Naive thymus-derived CD4-positive, alpha-beta T cell (primary cell): ENCODE results near the gene CCNG2. TPM values are rescaled to one million over a fixed set of nuclear protein-coding genes. Genes with fewer than 3 reads are reported as not detected.
A peak's percentile ranks its signal among the peaks of the same experiment; 100 is the strongest.

ENCODE experiments used
- ATAC-seq: fragments of 150-1000 bp; cut with Tn5 transposase; 2 replicates; pipeline ENCODE4 v1.10.0; 2021; ENCODE audit warnings: mild to moderate bottlenecking, moderate library complexity
- CTCF ChIA-PET: fragments of 350-600 bp; sonication (Branson Sonifier 250); formaldehyde crosslinking; loops from one replicate; lab custom pipeline; 2021; ENCODE audit warnings: antibody characterized with exemption; lab: Charles Lee
- POLR2A ChIA-PET: fragments of 350-600 bp; sonication (Branson Sonifier 250); formaldehyde crosslinking; loops from one replicate; lab custom pipeline; 2021; ENCODE audit warnings: antibody characterized with exemption, inconsistent platforms; lab: Charles Lee
- DNase-seq, 9 donors: peaks; one replicate each; pipeline versions ENCODE4 v3.0.0 to v3.0.0-alpha.2; 2020 to 2022; ENCODE audit warnings: mixed read lengths in 1 of 9
- H3K27ac ChIP-seq: one replicate; pipeline ENCODE4 v1.7.0; 2013; ENCODE audit warnings: mild to moderate bottlenecking, low read depth, low read length, moderate library complexity
- H3K27me3 ChIP-seq, 2 donors: one replicate each; pipeline ENCODE4 v1.7.0; 2013; ENCODE audit warnings: low read length in 2 of 2, mild to moderate bottlenecking in 2 of 2, moderate library complexity in 2 of 2; ENCODE audit not compliant: control insufficient read depth in 2 of 2, insufficient read depth in 2 of 2
- H3K36me3 ChIP-seq, 3 experiments: 1 replicate in 2 of 3; 2 replicates in 1 of 3; pipeline ENCODE4 v1.7.0; 2013; ENCODE audit warnings: low read length in 3 of 3, mild to moderate bottlenecking in 3 of 3, moderate library complexity in 1 of 3; ENCODE audit not compliant: insufficient read depth in 3 of 3, control insufficient read depth in 2 of 3
- H3K4me1 ChIP-seq, 2 donors: one replicate each; pipeline ENCODE4 v1.7.0; 2013; ENCODE audit warnings: low read length in 2 of 2, mild to moderate bottlenecking in 2 of 2, moderate library complexity in 1 of 2; ENCODE audit not compliant: control insufficient read depth in 2 of 2, insufficient read depth in 2 of 2
- H3K4me3 ChIP-seq: 2 replicates; pipeline ENCODE4 v1.7.0; 2013; ENCODE audit warnings: mild to moderate bottlenecking, low read length
- H3K9me3 ChIP-seq, 3 experiments: 1 replicate in 2 of 3; 2 replicates in 1 of 3; pipeline ENCODE4 v1.7.0; 2013; ENCODE audit warnings: low read length in 3 of 3; ENCODE audit not compliant: control insufficient read depth in 2 of 3
- H3K27ac Mint-ChIP-seq, 9 donors: one replicate each; pipeline ENCODE4 v1.8.0; 2020 to 2022; ENCODE audit warnings: mixed read lengths in 9 of 9, mild to moderate bottlenecking in 8 of 9, moderate library complexity in 5 of 9, inconsistent platforms in 2 of 9
- H3K27me3 Mint-ChIP-seq, 5 donors: one replicate each; pipeline ENCODE4 v1.8.0; 2021 to 2022; ENCODE audit warnings: mixed read lengths in 5 of 5, mild to moderate bottlenecking in 1 of 5
- H3K36me3 Mint-ChIP-seq, 5 donors: one replicate each; pipeline ENCODE4 v1.8.0; 2020 to 2022; ENCODE audit warnings: mixed read lengths in 5 of 5, mild to moderate bottlenecking in 3 of 5, inconsistent platforms in 1 of 5
- H3K4me1 Mint-ChIP-seq, 7 donors: one replicate each; pipeline ENCODE4 v1.8.0; 2020 to 2022; ENCODE audit warnings: mixed read lengths in 7 of 7, mild to moderate bottlenecking in 3 of 7, inconsistent platforms in 1 of 7
- H3K4me3 Mint-ChIP-seq, 10 donors: one replicate each; pipeline ENCODE4 v1.8.0; 2020 to 2022; ENCODE audit warnings: mild to moderate bottlenecking in 10 of 10, mixed read lengths in 10 of 10, moderate library complexity in 6 of 10, inconsistent platforms in 2 of 10
- H3K9me3 Mint-ChIP-seq, 11 donors: one replicate each; pipeline ENCODE4 v1.8.0; 2020 to 2022; ENCODE audit warnings: mixed read lengths in 11 of 11, mild to moderate bottlenecking in 4 of 11, inconsistent platforms in 1 of 11, moderate library complexity in 1 of 11
- intact Hi-C, 2 donors: fragments of 100-400 bp; cut with micrococcal nuclease; formaldehyde crosslinking; loops; one replicate each; pipeline ENCODE4 v1.15.1; 2023
- polyA plus RNA-seq, 2 donors: library from polyadenylated mRNA; unstranded; fragments of 300-500 nt; fragmentation: Illumina TruSeq; gene quantifications; one replicate each; pipeline ENCODE4 v1.2.3, GENCODE V29; 2021
- total RNA-seq, 6 experiments: library from RNA in 5 of 6; stranded (reverse) in 5 of 6; gene quantifications; 1 replicate in 5 of 6; 2 replicates in 1 of 6; pipeline ENCODE4 v1.2.3 and lab custom pipeline; 2021 to 2026

The CCNG2 gene
- 10 to 100 TPM; 23.6 to 36.7 (median 30.4) TPM for total RNA-seq
- 10 to 100 TPM in 1 of 2 donors, 1 to 10 TPM in 1; 8.5 to 13.7 TPM for polyA plus RNA-seq
- total RNA-seq (lab: John Stamatoyannopoulos, UW): 32.7 reads per million, percentile 62 among the genes with 10 or more reads in this experiment

GRCh38 chr4:77156912-77157858, at the start of gene CCNG2:
Gene CCNG2, plus strand, starts transcription at chr4:77157207. Its CDS starts 1,326 bp downstream, at chr4:77158533.
- peak within 1 kb of the TSS; percentile 88 to 99 (median 99) for H3K27ac Mint-ChIP-seq
- Histone ChIP-seq H3K27ac (peak within 1 kb of the TSS; percentile 85), H3K4me3 (peak within 1 kb of the TSS; percentile 99), H3K9me3 (no peaks in the 10 kb centered on the region), H3K4me1 (peaks cover 10 to 17% of the 10 kb centered on the region in 2 donors), H3K27me3 (no peaks in the 10 kb centered on the region), H3K36me3 (peaks cover 0 to 13% (median 0%) of the 10 kb centered on the region in 3 experiments)
- intact Hi-C loops: loop anchor here (1.0 to 5.0 kb wide), 24 partner anchors 36 to 1780 kb away; partner anchors contain the start of genes BMP2K (in 2 of the 2), MRPL1 (in 2 of the 2), NUP54 (in 2 of the 2) and USO1 (in 2 of the 2)
- H3K9me3 Mint-ChIP-seq: peaks cover 0 to 7% (median 0%) of the 10 kb centered on the region in 11 donors
- ChIA-PET POLR2A (interaction anchor here (1.0 to 4.0 kb wide), 5 partner anchors 81 to 1166 kb away, joined by 3 to 38 read pairs (median 3); partner anchors contain the start of genes CCNI and SDAD1), CTCF (interaction anchor here (0.9 to 1.1 kb wide), 3 partner anchors 15 to 62 kb away, joined by 3 read pairs; no protein-coding TSS in a partner anchor)
- peak; percentile 44 to 99 (median 87) for DNase-seq
- peaks cover 4 to 11% (median 6%) of the 10 kb centered on the region in 5 donors for H3K36me3 Mint-ChIP-seq
- peaks cover 13 to 54% (median 45%) of the 10 kb centered on the region in 7 donors for H3K4me1 Mint-ChIP-seq
- peak; percentile 73 for ATAC-seq
- H3K27me3 Mint-ChIP-seq: peaks cover 0 to 6% (median 0%) of the 10 kb centered on the region in 5 donors
- H3K4me3 Mint-ChIP-seq: peak within 1 kb of the TSS; percentile 92 to 99 (median 98)

- ATAC-seq: no peak
- POLR2A ChIA-PET: no interaction called here
- Histone ChIP-seq H3K27me3 (no peaks in the 10 kb centered on the region), H3K9me3 (no peaks in the 10 kb centered on the region), H3K27ac (no peak overlapping the region), H3K4me3 (no peak overlapping the region), H3K4me1 (no peaks in the 10 kb centered on the region), H3K36me3 (no peaks in the 10 kb centered on the region)
- Mint-ChIP-seq H3K9me3 (peaks cover 0 to 8% (median 0%) of the 10 kb centered on the region in 11 donors), H3K4me1 (peaks cover 0 to 2% (median 0%) of the 10 kb centered on the region in 7 donors), H3K27ac (no peak overlapping the region), H3K4me3 (no peak overlapping the region), H3K27me3 (peaks cover 0 to 27% (median 12%) of the 10 kb centered on the region in 5 donors), H3K36me3 (peaks cover 0 to 4% (median 0%) of the 10 kb centered on the region in 5 donors)
- intact Hi-C loops: no loop called here
- CTCF ChIA-PET: no interaction called here
- no peak for DNase-seq
Measured at GRCh38 chr4:77110730-77111129, 46.3 kb upstream of the CCNG2 start.

- peaks cover 0 to 4% (median 0%) of the 10 kb centered on the region in 5 donors for H3K36me3 Mint-ChIP-seq
- intact Hi-C loops: no loop called here
- ChIA-PET CTCF (no interaction called here), POLR2A (no interaction called here)
- no peak overlapping the region for H3K27ac Mint-ChIP-seq
- H3K9me3 Mint-ChIP-seq: peaks cover 0 to 5% (median 0%) of the 10 kb centered on the region in 11 donors
- H3K4me1 Mint-ChIP-seq: peaks cover 0 to 2% (median 0%) of the 10 kb centered on the region in 7 donors
- no peak overlapping the region for H3K4me3 Mint-ChIP-seq
- H3K27me3 Mint-ChIP-seq: peaks cover 0 to 10% (median 9%) of the 10 kb centered on the region in 5 donors
- DNase-seq (no peak), ATAC-seq (no peak)
- Histone ChIP-seq H3K27ac (no peak overlapping the region), H3K9me3 (no peaks in the 10 kb centered on the region), H3K4me1 (no peaks in the 10 kb centered on the region), H3K27me3 (no peaks in the 10 kb centered on the region), H3K4me3 (no peak overlapping the region), H3K36me3 (no peaks in the 10 kb centered on the region)
Measured at GRCh38 chr4:77113069-77113468, 43.9 kb upstream of the CCNG2 start.

GRCh38 chr4:77117721-77118120, 39.3 kb upstream of the CCNG2 start:
- H3K27me3 ChIP-seq: peaks cover 0 to 3% of the 10 kb centered on the region in 2 donors
- H3K4me1 ChIP-seq: no peaks in the 10 kb centered on the region
- Mint-ChIP-seq H3K9me3 (peaks cover 0 to 3% (median 0%) of the 10 kb centered on the region in 11 donors), H3K4me1 (peaks cover 0 to 2% (median 0%) of the 10 kb centered on the region in 7 donors), H3K27me3 (peaks cover 0 to 7% (median 3%) of the 10 kb centered on the region in 5 donors), H3K4me3 (no peak overlapping the region), H3K27ac (no peak overlapping the region), H3K36me3 (peaks cover 0 to 4% (median 0%) of the 10 kb centered on the region in 5 donors)
- no peaks in the 10 kb centered on the region for H3K9me3 ChIP-seq
- H3K4me3 ChIP-seq: no peak overlapping the region
- POLR2A ChIA-PET: no interaction called here
- intact Hi-C loops: no loop called here
- CTCF ChIA-PET: no interaction called here
- ATAC-seq (no peak), DNase-seq (no peak)
- H3K36me3 ChIP-seq: no peaks in the 10 kb centered on the region
- H3K27ac ChIP-seq: no peak overlapping the region

- ATAC-seq (no peak), DNase-seq (no peak)
- CTCF ChIA-PET: interaction anchor here (1.5 kb wide), 1 partner anchor 82 kb away, joined by 7 read pairs; no protein-coding TSS in a partner anchor
- intact Hi-C loops: loop anchor here in 1 of 2 donors (1.0 kb wide), 1 partner anchor 82 kb away; no protein-coding TSS in a partner anchor
- no peaks in the 10 kb centered on the region for H3K36me3 ChIP-seq
- H3K4me1 ChIP-seq: no peaks in the 10 kb centered on the region
- no peaks in the 10 kb centered on the region for H3K9me3 Mint-ChIP-seq
- peaks cover 0 to 3% of the 10 kb centered on the region in 2 donors for H3K27me3 ChIP-seq
- H3K27ac ChIP-seq: no peak overlapping the region
- no peaks in the 10 kb centered on the region for H3K36me3 Mint-ChIP-seq
- peaks cover 0 to 14% (median 0%) of the 10 kb centered on the region in 5 donors for H3K27me3 Mint-ChIP-seq
- no peak overlapping the region for H3K4me3 ChIP-seq
- POLR2A ChIA-PET: no interaction called here
- H3K27ac Mint-ChIP-seq: no peak overlapping the region
- H3K9me3 ChIP-seq: no peaks in the 10 kb centered on the region
- peaks cover 0 to 3% (median 0%) of the 10 kb centered on the region in 7 donors for H3K4me1 Mint-ChIP-seq
- no peak overlapping the region for H3K4me3 Mint-ChIP-seq
Measured at GRCh38 chr4:77120886-77121508, 36.0 kb upstream of the CCNG2 start.

- H3K36me3 Mint-ChIP-seq: no peaks in the 10 kb centered on the region
- POLR2A ChIA-PET: no interaction called here
- no peak for DNase-seq
- peaks cover 0 to 6% (median 2%) of the 10 kb centered on the region in 7 donors for H3K4me1 Mint-ChIP-seq
- H3K27ac Mint-ChIP-seq: no peak overlapping the region
- Histone ChIP-seq H3K27me3 (peaks cover 0 to 3% of the 10 kb centered on the region in 2 donors), H3K27ac (no peak overlapping the region), H3K36me3 (no peaks in the 10 kb centered on the region), H3K4me1 (no peaks in the 10 kb centered on the region), H3K4me3 (no peak overlapping the region), H3K9me3 (no peaks in the 10 kb centered on the region)
- no peak overlapping the region for H3K4me3 Mint-ChIP-seq
- H3K27me3 Mint-ChIP-seq: peaks cover 0 to 14% (median 0%) of the 10 kb centered on the region in 5 donors
- H3K9me3 Mint-ChIP-seq: no peaks in the 10 kb centered on the region
- CTCF ChIA-PET: interaction anchor here (1.5 kb wide), 1 partner anchor 81 kb away, joined by 7 read pairs; no protein-coding TSS in a partner anchor
- intact Hi-C loops: loop anchor here in 1 of 2 donors (1.0 kb wide), 1 partner anchor 82 kb away; no protein-coding TSS in a partner anchor
- ATAC-seq: no peak
Measured at GRCh38 chr4:77121736-77122240, 35.2 kb upstream of the CCNG2 start.
